Suprapubic skin (tissue), 3 donors: Measurements from ENCODE around the gene MOB3B.

Source experiments
- EP300 ChIP-seq: sonication (generic); formaldehyde crosslinking; IDR thresholded peaks from one replicate; pipeline ENCODE4 v1.6.1; 2017; ENCODE audit warnings: antibody characterized with exemption
- TF ChIP-seq, protein P1 (sequence below), 2 donors: fragments of 200-600 bp in 1 of 2; fragments of 450-650 bp in 1 of 2; sonication (generic) in 1 of 2; IDR thresholded peaks; one replicate each; pipeline ENCODE4 v1.5.1; 2016 to 2019; ENCODE audit warnings: antibody characterized with exemption in 2 of 2, mild to moderate bottlenecking in 1 of 2, moderate library complexity in 1 of 2

- TF ChIP-seq EP300 = no peak
- TF ChIP-seq, protein P1, sequence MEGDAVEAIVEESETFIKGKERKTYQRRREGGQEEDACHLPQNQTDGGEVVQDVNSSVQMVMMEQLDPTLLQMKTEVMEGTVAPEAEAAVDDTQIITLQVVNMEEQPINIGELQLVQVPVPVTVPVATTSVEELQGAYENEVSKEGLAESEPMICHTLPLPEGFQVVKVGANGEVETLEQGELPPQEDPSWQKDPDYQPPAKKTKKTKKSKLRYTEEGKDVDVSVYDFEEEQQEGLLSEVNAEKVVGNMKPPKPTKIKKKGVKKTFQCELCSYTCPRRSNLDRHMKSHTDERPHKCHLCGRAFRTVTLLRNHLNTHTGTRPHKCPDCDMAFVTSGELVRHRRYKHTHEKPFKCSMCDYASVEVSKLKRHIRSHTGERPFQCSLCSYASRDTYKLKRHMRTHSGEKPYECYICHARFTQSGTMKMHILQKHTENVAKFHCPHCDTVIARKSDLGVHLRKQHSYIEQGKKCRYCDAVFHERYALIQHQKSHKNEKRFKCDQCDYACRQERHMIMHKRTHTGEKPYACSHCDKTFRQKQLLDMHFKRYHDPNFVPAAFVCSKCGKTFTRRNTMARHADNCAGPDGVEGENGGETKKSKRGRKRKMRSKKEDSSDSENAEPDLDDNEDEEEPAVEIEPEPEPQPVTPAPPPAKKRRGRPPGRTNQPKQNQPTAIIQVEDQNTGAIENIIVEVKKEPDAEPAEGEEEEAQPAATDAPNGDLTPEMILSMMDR (IDR thresholded peaks at IDR 0.05) = no peak
Observed at GRCh38 chr9:27292659-27293405, 236.8 kb downstream of the MOB3B start.
